Tibial nerve (tissue), 4 donors: ENCODE measurements around the gene SERPINA4.

ENCODE experiments used
- CTCF ChIP-seq, 5 experiments: fragments of 200-600 bp in 3 of 5; fragments of 450-650 bp in 2 of 5; sonication (generic) in 3 of 5; IDR thresholded peaks; one replicate each; pipeline ENCODE4 v1.5.1; 2016 to 2019; ENCODE audit warnings: antibody characterized with exemption in 5 of 5, mild to moderate bottlenecking in 3 of 5, moderate library complexity in 2 of 5
- EP300 ChIP-seq, 2 donors: sonication (generic); formaldehyde crosslinking; IDR thresholded peaks; one replicate each; pipeline ENCODE4 v1.6.1; 2017; ENCODE audit warnings: antibody characterized with exemption in 2 of 2, mild to moderate bottlenecking in 1 of 2
- POLR2A ChIP-seq, 2 donors: fragments of 450-650 bp; IDR thresholded peaks; one replicate each; pipeline ENCODE4 v1.6.1; 2017; ENCODE audit warnings: antibody characterized with exemption in 2 of 2, mild to moderate bottlenecking in 2 of 2, moderate library complexity in 2 of 2

- TF ChIP-seq CTCF (IDR thresholded peaks at IDR 0.05) = no peak
- TF ChIP-seq EP300 (IDR thresholded peaks at IDR 0.05) = no peak
- TF ChIP-seq POLR2A (IDR thresholded peaks at IDR 0.05) = no peak
Observed at GRCh38 chr14:94602722-94603121, 41.5 kb downstream of the SERPINA4 start.
